HG03565 (cell line): Measurements from ENCODE around the gene PAQR9.

Experiments used
- ATAC-seq: cut with Tn5 transposase; IDR thresholded peaks from one replicate; pipeline ENCODE4 v1.9.1; 2021; ENCODE audit warnings: mild to moderate bottlenecking, moderate library complexity; ENCODE audit not compliant: unreplicated experiment

The PAQR9 gene

DNA sequence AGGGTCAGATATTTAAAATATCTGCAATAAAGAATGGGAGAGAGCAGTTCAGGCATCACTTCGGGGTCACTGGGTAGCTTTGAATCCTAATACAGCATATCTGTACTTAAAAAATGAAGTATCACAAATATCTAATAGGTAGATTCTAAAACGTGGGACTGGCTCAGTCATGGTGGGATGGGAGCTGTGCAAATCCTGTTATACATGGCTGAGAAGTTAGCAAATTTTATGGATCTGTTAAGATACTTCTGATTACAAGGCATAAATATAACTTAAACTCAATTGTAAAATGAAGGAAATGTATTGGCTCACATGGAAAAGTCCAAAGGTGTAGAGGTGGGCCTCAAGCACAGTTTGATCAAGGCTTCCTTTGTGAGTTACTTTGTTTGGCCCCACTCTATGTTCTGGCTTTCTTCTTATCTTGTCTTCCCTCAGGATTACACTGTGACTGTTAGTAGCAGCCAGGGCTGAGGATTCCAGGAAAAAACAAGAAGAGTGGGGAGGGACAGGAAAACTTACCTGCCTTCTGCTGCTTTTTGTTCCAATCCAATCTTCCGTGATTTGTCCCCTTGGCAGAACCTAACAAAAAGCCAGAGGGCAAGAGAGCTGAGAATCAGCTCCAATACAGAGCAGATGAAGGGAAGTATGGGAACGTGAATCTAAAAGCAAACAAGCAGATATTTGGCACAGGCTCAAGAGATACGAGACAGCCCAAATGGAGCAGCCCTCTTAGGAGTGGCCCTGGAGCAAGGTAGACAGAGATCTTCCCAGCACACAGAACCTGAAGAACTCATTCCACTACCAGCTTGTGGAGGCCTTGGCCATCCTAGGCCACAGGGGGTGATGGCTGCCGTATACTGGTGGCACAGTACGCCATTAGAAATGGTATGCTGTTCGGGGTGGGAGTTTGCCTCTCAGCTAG is 10.9 kb downstream of the PAQR9 start:
- ATAC-seq = no peak

DNA sequence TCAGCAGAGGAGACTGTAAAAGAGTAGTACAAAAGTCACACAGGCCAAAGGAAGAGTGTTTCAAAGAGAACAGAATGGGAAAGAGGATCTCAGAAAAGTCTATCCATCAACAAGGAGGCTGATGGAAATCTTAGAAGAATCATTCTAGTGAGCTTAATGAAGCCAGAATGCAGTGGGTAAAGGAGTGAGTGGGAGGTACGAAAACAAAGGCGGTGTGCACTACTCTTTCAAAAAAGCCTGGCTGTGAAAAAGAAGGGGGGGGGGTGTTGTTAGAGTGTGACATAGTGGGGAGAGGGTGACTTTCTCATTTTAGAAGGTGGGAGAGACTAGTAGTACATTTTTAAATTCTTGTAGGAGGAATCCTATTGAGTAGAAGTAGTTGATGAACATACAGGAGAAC is 11.7 kb downstream of the PAQR9 start:
- ATAC-seq = no peak

DNA sequence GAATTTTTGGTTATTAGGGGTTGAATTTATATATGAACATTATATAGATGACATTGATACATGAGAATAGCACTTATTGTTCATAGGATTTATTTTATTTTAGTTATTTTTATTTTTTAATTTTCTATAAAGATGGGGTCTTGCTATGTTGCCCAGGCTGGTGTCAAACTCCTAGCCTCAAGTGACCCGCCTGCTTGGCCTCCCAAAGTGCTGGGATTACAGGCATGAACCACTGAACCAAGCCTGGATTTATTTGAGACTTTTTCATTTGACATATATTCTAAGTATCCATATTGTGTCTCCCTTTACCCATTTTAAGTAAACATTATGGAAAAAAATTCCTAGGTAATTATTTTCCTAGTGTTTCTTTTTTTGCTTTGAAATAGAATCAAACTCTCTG is 12.5 kb downstream of the PAQR9 start:
- no peak for ATAC-seq

DNA sequence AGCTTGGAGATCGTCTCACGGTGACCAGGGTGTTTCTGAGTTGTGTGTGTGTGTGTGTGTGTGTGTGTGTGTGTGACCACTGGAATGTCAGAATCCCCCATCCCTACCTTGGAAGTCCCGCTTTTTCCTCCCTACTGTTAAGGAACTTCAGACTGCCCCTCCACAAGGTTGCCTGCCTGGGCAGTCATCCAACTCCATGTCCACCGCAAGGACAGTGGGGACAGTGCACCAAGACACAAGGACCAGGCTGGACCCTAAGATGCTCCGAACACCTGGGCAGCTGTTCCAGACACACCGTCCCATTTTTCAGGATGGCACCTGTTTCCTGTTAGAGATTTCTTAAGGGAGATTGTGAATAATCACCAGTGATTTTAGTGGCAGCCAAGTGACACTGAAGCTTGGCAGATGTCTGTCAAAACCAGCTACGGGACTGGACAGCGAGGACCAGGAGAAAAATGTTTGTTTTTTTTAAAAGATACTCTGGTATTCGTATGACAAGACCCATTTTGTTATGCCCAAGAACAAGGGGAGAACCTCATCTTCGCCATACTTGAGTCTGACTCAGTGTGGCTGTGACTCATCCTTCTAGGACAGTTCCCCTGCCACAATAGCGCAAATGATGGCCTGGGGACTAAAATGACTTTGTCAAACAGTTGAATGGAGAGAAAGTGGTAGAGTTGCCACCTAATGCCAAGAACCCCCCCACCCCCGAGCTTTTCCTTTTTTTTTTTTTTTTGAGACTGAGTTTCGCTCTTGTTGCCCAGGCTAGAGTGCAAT is 15.5 kb downstream of the PAQR9 start:
- no peak for ATAC-seq

- ATAC-seq = no peak
These were observed 16.1 kb downstream of the PAQR9 start for GRCh38 chr3:142947352-142947751.

- ATAC-seq = no peak
These were observed 16.6 kb downstream of the PAQR9 start for GRCh38 chr3:142946861-142947260.

GRCh38 chr3:142945023-142945422 is 18.5 kb downstream of the PAQR9 start:
- no peak for ATAC-seq

- peak; percentile 47 for ATAC-seq
These were observed 19.1 kb downstream of the PAQR9 start for GRCh38 chr3:142944342-142944741.

DNA sequence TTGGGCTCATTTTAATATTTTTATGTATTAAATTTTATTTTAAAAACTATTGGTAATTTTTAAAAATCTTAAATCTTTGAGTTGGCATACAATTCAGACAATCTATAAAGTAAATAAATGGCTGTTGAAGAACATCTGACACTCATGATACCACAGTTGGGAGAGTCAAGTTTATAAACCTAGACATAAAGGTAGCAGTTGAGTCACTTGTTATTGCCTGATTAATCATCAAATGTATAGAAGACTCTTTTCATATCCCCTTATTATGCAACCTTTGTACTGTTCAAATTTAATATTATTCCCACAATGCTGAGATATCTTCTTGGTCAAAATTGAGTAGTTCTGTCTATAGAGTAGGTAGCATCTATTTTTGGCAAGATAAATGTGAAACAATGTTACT is 19.6 kb downstream of the PAQR9 start:
- no peak for ATAC-seq

- no peak for ATAC-seq
These were observed 20.1 kb downstream of the PAQR9 start for GRCh38 chr3:142943349-142943748.

- ATAC-seq = no peak
These were observed 21.9 kb downstream of the PAQR9 start for GRCh38 chr3:142941373-142942123.

DNA sequence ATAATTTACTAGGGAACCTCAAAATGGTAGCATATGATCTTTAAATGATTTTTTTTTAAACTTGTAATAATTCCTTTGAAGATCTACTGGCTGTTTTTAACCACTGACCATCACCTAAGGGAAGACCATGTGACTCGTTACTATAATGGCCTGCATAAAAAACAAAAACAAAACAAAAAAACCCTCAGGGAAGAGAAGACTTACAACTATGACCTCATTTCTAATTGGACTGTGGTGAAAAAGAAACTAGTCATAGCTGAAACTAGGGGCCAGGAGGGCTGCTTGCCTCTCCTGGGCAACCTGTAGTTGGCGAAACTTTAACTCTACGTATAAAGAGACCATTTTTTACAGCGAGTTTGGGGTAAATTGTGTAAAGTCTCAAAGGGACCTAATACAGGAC is 23.0 kb downstream of the PAQR9 start:
- ATAC-seq = no peak

GRCh38 chr3:142940000-142940399 is 23.5 kb downstream of the PAQR9 start:
- no peak for ATAC-seq

GRCh38 chr3:142935963-142936362 is 27.5 kb downstream of the PAQR9 start:
- ATAC-seq = no peak

- no peak for ATAC-seq
These were observed 28.6 kb downstream of the PAQR9 start for GRCh38 chr3:142934887-142935269.

- no peak for ATAC-seq
These were observed 29.2 kb downstream of the PAQR9 start for GRCh38 chr3:142934128-142934886.

GRCh38 chr3:142931222-142931621 is 32.3 kb downstream of the PAQR9 start:
- peak; percentile 79 for ATAC-seq

DNA sequence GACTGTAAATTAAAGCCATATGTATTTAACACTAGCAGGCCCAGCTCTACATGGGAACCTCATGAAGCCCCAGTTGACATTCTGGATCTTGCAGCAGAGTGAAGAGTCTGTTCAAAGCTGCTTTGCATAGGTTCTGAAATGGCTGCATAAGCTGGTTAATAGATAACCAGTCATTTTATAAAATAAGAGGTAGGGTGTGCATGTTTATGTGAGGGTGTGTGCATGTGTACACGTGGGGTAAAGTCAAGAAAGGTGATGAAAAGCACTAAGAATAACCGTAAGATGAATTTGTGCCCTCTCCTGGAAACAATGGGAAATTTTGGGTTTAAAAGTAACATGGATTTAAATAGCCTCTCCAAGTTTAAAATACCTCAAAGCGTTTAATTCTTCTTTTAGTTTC is 33.0 kb downstream of the PAQR9 start:
- ATAC-seq = no peak

GRCh38 chr3:142929890-142930289 is 33.6 kb downstream of the PAQR9 start:
- no peak for ATAC-seq

GRCh38 chr3:142929109-142929508 is 34.4 kb downstream of the PAQR9 start:
- no peak for ATAC-seq
